ENCODE measurements around the gene DOCK8. TPM values are rescaled to one million over a fixed set of nuclear protein-coding genes. Genes with fewer than 3 reads are reported as not detected.

DOCK8 gene
- total RNA-seq, 2 donors from 2014 or later = 24.6 to 35.5 TPM

DNA sequence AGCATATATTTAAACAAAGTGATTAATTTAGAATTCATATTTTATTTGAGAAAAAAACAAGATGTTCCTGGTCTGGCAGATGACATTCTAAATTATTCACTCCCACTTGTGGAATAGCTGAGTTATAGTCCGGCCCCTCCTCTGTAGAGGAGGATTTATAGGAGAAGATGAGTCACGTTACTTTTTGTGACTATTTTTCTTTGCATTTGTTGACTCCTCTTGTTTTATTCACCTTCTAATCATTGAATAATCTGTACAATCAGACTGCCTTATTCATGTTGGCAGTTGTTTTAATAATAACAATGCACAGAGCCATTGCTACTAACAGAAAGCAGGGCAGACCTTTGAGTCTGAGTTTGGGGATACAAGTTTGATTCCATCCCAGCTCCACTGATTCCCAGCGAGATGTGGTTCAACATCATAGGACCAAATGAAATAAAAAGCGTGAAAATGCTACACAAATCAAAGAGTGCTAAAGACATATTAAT, 23.2 kb downstream of the DOCK8 start:
- Histone ChIP-seq H3K27me3 (replicated peaks; ENCODE audit: insufficient read depth) (no peaks in the 10 kb centered on the region), H3K9me3 (no peaks in the 10 kb centered on the region), H3K27ac (no peak overlapping the region), H3K4me1 (replicated peaks) (no peaks in the 10 kb centered on the region), H3K4me3 (no peak overlapping the region), H3K36me3 (no peaks in the 10 kb centered on the region)
- intact Hi-C loops (cut with DNase I) = no loop called here
- no peak for DNase-seq (ENCODE audit: low spot score)
- 71% methylated on average over 4 of the region's 4 CpGs for WGBS
- TF ChIP-seq POLR2AphosphoS5 (IDR thresholded peaks at IDR 0.05) (no peak), POLR2A (IDR thresholded peaks at IDR 0.05) (no peak)
- TF ChIP-seq, protein P1, sequence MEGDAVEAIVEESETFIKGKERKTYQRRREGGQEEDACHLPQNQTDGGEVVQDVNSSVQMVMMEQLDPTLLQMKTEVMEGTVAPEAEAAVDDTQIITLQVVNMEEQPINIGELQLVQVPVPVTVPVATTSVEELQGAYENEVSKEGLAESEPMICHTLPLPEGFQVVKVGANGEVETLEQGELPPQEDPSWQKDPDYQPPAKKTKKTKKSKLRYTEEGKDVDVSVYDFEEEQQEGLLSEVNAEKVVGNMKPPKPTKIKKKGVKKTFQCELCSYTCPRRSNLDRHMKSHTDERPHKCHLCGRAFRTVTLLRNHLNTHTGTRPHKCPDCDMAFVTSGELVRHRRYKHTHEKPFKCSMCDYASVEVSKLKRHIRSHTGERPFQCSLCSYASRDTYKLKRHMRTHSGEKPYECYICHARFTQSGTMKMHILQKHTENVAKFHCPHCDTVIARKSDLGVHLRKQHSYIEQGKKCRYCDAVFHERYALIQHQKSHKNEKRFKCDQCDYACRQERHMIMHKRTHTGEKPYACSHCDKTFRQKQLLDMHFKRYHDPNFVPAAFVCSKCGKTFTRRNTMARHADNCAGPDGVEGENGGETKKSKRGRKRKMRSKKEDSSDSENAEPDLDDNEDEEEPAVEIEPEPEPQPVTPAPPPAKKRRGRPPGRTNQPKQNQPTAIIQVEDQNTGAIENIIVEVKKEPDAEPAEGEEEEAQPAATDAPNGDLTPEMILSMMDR (IDR thresholded peaks at IDR 0.05) = no peak

DNA sequence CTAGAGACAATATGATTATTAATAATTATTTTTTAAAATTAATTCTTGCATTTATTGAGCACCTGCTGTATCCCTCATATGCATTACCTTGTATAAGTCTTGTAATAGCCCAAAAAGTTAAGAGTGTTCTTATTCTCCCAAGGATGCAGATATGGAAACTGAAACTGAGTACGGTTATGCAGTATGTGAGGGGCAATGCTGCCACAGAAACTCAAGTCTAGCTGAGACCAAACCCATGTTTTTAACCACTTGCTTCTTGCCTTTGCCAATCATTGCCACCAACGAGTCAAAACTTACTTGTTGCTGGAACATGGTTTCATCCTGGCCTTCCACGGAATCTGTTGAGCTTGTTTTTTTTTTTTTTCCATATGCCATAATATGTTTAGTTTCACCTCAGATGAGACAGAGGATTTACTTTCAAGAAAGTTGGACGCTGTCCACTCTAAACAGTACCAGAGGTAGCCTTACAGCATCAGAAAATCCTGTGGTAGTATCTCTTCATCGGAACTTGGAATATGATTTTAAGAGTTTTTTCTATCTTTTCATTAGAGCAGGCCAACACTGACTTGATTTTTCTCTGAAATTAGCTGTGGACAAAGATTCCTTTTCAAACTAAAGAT, 27.9 kb downstream of the DOCK8 start:
- intact Hi-C loops (cut with DNase I) = no loop called here
- no peak for DNase-seq (ENCODE audit: low spot score)
- Histone ChIP-seq H3K9me3 (no peaks in the 10 kb centered on the region), H3K27me3 (replicated peaks; ENCODE audit: insufficient read depth) (no peaks in the 10 kb centered on the region), H3K4me3 (no peak overlapping the region), H3K27ac (no peak overlapping the region), H3K4me1 (replicated peaks) (no peaks in the 10 kb centered on the region), H3K36me3 (no peaks in the 10 kb centered on the region)
- WGBS = 44% methylated on average over 5 of the region's 5 CpGs
- TF ChIP-seq POLR2AphosphoS5 (IDR thresholded peaks at IDR 0.05) (no peak), POLR2A (IDR thresholded peaks at IDR 0.05) (no peak)
- TF ChIP-seq, protein P1 (IDR thresholded peaks at IDR 0.05) = no peak

DNA sequence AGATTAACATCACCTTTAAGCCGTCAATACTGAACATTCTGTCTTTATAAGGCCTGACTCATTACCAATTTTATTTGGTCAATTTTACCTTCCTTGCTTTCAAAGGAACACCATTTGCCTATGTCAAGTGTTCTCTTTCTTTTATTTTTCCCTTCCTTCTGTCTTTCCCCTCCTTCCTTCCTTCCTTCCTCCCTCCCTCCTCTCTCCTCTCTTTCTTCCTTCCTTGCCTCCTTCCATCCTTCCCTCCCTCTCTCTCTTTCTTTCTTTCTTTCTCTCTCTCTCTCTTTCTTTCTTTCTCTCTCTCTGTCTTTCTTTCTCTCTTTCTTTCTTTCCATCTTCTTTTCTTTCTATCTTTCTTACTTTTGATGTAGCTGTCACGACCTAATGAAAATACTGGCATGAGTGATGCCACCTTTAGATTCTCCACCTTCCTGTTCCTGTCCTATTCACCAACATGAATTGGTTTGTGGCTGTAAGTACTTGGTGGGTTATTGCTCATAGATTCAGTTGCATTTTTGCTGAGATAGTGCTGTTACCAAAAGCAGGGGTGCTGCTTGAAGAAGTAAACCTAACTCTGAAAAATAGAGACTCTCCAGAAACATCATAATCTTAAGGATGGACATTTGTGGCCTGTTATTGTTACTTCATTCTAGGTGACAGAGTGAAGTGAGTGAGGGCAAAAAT, 33.8 kb downstream of the DOCK8 start:
- Histone ChIP-seq H3K4me1 (replicated peaks) (no peaks in the 10 kb centered on the region), H3K9me3 (no peaks in the 10 kb centered on the region), H3K4me3 (no peak overlapping the region), H3K27me3 (replicated peaks; ENCODE audit: insufficient read depth) (no peaks in the 10 kb centered on the region), H3K36me3 (no peaks in the 10 kb centered on the region), H3K27ac (no peak overlapping the region)
- no peak for DNase-seq (ENCODE audit: low spot score)
- WGBS = 89% methylated on average over 2 of the region's 2 CpGs
- intact Hi-C loops (cut with DNase I) = no loop called here
- TF ChIP-seq POLR2AphosphoS5 (IDR thresholded peaks at IDR 0.05) = no peak
- no peak for TF ChIP-seq POLR2A (IDR thresholded peaks at IDR 0.05)
- TF ChIP-seq, protein P1 (IDR thresholded peaks at IDR 0.05) = no peak

DNA sequence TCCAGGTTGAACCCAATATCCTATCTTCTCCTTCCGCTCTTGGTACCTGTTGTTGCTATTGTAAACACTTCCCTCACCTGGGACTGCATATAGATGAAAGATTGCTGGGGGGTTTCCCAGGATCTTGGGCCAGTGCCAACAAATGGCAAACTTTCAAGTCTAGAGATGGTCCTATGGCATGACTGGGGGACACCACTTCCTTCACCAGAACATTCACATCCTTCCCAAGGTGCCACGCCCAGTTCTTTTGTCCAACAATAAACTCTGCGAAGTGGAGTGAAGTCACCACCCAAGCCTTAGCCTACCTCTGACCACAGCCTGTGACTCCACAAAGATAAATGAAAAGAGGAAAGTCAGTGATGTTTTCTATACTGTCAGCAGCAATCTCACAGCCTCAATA, 34.4 kb downstream of the DOCK8 start:
- intact Hi-C loops (cut with DNase I) = no loop called here
- TF ChIP-seq POLR2A (IDR thresholded peaks at IDR 0.05) (no peak), POLR2AphosphoS5 (IDR thresholded peaks at IDR 0.05) (no peak)
- TF ChIP-seq, protein P1 (IDR thresholded peaks at IDR 0.05) = no peak
- H3K27ac ChIP-seq = no peak overlapping the region
- DNase-seq (ENCODE audit: low spot score) = no peak
- H3K27me3 ChIP-seq (replicated peaks; ENCODE audit: insufficient read depth) = no peaks in the 10 kb centered on the region
- H3K4me3 ChIP-seq = no peak overlapping the region
- WGBS = 87% methylated on average over 3 of the region's 3 CpGs
- H3K4me1 ChIP-seq (replicated peaks) = no peaks in the 10 kb centered on the region
- no peaks in the 10 kb centered on the region for H3K36me3 ChIP-seq
- H3K9me3 ChIP-seq = no peaks in the 10 kb centered on the region

DNA sequence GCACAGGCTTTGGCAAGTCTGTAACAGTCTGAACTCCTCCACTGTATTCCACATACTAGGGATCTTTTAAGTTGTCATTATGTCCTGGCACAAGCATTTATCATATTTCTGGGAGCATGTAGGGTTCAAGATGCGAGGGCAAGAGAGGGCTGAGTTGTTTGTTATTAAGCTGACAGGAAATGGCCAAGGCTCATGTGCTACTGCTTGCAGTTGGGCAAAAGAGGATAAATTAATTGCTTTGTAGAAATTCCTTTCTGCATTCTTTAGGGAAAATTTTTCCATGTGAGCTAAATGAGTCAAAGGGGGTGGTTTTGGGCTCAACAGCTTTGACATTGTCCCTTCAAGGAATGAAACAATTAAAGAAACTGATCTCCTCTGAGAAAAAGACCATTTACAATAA, 35.4 kb downstream of the DOCK8 start:
- TF ChIP-seq POLR2A (IDR thresholded peaks at IDR 0.05) (no peak), POLR2AphosphoS5 (IDR thresholded peaks at IDR 0.05) (no peak)
- TF ChIP-seq, protein P1 (IDR thresholded peaks at IDR 0.05) = no peak
- whole genome bisulfite sequencing = 74% methylated on average over 1 of the region's 1 CpG
- H3K4me3 ChIP-seq = no peak overlapping the region
- intact Hi-C loops (cut with DNase I) = no loop called here
- no peaks in the 10 kb centered on the region for H3K4me1 ChIP-seq (replicated peaks)
- no peak for DNase-seq (ENCODE audit: low spot score)
- H3K36me3 ChIP-seq = no peaks in the 10 kb centered on the region
- no peak overlapping the region for H3K27ac ChIP-seq
- H3K27me3 ChIP-seq (replicated peaks; ENCODE audit: insufficient read depth) = no peaks in the 10 kb centered on the region
- H3K9me3 ChIP-seq = no peaks in the 10 kb centered on the region
